HG03064 (cell line): ENCODE results near the gene ERC2.

Source experiments
- ATAC-seq: cut with Tn5 transposase; IDR thresholded peaks from one replicate; pipeline ENCODE4 v1.9.1; 2021; ENCODE audit warnings: low read depth; ENCODE audit not compliant: unreplicated experiment

Gene ERC2

DNA sequence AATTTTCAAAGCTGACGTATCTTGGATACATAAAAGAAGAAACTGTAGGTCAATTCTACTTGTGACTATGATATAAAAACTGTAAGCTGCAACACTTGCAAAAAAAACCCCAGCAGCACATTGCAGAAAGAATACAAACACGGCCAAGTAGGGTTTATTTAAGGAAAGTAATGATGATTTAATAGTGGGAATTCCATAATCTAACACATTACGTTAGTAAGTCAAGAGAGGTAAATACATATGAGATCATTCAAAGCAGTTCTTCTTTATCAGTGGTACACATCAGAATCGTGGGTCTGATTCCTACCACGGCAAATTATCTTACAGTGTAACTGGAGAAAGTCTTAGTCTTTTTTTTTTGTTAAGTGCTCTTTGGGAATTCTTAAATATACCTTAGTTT is 688.7 kb downstream of the ERC2 start:
- no peak for ATAC-seq

DNA sequence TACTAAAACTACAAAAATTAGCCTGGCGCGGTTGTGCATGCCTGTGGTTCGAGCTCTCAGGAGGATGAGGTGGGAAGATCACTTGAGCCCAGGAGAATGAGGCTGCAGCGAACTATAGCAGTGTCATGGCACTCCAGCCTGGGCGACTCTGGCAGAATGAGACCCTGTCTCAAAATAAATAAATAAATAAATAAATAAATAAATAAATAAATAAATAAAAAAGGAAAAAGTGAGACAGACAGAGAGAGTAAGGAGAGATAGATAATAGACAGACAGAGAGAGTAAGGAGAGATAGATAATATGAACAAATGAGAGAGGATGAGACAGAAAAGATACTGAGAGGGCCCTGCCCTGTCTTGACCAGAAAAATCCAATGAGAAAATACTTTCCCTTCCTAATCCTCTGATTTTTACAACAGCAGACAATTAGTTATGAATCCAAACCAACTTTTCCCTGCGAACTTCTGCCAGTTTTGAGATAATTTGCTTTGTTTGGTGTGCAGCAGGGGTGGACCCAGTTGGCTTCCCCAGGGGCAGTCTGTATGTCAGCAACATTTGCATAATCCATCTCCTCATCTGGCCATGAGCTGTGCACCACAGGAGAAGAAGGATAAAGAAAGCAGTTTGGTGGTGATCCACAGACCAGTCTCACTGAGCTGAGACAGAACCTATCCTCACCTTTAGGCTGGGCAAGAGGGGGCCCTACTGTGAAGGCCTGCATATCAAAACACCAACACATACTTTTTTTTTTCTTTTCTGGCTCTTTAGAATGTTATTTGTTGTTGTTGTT is 692.7 kb downstream of the ERC2 start:
- ATAC-seq = no peak

DNA sequence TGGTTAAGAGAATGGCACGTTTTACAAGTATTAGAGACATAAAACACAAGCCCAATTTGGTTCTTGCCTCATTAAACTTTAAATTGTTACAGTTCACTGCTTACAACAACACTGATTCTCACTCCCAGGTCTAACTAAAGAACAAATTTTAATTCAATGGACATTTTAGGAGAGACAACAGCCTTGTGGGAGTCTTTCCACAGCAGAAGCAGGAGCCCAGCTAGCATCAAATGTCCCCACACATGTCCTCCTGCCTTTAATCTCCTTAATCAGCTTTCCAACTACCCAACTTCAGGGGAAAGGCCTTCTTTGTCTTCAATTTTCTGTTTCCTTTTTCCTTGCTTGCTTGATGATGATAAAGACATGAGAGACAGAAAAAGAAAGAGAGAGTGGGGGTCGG is 693.4 kb downstream of the ERC2 start:
- ATAC-seq = no peak

DNA sequence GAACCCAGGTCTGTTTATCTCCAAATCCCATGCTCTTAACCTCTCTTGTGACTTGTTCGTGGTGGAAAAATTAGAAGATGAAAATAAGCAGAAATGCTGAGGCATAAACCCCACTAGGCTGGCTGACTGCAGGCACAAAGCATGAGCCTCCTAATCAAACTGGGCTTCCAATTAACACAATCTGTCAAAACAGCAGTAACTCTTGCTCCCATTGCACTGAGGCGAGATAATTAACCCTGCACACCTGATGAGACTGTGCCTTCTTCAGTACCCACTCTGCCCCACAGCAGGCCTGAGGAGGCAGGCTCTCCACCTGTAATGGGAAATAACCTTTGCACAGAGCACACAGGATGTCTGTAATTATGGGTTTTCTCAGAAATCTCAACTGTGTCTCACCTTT is 696.8 kb downstream of the ERC2 start:
- no peak for ATAC-seq

DNA sequence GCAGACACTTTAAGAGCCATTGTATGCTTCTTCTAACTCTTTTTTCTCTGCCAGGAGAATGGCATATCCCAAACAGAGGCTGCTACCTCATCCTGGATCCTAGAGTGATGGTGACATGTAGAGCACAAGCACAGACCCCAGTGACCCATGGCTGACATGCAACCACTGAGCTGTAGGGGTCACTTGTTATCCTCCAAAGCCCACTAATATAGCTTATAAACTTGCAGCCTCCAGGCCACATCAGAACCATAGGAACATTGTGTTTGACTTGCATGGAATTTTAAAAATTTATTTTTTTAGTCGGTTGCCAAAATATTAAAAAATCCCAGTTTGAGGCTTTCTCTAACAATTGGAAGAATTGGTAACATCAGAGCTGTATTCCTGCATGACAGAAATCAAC is 698.2 kb downstream of the ERC2 start:
- no peak for ATAC-seq

DNA sequence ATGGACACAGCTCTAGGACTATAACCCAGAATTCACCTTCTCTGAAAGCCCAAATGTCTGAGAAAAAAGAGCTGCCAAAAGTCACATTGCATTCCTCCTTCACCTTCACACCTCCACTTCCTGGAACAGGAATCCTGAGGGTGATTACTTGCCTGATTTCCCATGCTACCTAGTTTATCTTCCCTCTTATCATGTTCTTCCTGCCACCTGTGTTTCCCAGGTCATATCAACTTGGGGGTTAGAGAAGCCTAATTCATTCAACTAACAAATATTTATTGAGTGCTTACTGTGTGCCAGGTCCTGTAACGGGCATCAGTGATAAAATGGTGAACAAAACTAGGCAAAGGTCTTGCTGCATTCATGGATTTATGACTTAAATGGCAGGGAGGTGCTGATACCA is 701.5 kb downstream of the ERC2 start:
- no peak for ATAC-seq

DNA sequence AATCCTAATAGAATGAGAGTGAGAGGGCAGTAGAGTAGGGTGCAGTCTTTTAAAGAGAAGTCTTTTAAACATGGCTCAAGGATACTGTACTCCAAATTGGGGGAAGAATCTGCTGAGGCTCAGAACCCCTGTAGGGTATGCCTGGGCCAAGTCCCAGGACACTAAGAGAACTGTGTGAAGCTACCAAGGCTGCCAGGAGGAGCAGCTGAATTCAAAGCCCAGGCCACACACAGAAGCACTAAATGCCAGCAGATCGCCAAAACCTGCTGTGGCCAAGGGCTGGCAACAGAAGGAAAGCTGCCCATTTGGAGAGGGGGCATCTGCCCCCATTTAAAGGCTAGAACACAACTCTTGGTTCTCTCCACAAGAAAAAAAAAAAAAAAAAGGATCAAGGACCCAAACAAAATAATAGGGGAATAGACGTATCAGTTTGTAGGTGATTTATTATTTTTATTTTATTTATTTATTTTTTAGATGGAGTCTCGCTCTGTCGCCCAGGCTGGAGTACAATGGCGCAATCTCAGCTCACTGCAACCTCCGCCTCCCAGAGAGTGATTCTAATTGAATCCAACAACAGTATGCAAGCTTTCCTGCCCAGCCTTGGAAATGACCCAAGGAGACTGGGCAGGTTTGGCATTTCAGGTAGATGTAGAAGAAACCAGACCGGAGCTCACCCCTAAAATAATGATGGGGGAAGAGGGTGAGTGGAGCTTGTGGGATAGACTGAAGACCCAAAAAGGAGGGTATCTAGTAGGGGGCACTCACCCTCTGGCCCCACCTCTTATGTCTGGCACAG is 702.2 kb downstream of the ERC2 start:
- no peak for ATAC-seq

DNA sequence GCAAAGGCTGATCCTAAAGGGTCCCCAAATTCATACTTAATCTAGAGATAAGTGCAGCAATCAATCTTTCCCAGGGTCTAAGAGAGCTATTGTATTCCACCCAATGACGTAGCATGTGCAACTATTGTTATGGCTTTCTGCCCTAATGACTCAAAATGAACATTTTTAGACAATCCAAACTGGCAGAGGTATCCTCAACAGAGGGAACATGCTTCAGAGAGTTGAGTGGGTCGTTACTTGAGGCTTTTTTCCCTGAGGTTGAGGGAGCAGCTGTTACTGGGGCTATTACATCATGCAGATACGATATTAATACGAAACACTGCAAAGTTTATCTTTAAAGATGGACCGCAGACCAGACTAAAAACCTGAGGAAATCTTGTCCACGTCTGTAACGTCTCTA is 702.9 kb downstream of the ERC2 start:
- no peak for ATAC-seq

DNA sequence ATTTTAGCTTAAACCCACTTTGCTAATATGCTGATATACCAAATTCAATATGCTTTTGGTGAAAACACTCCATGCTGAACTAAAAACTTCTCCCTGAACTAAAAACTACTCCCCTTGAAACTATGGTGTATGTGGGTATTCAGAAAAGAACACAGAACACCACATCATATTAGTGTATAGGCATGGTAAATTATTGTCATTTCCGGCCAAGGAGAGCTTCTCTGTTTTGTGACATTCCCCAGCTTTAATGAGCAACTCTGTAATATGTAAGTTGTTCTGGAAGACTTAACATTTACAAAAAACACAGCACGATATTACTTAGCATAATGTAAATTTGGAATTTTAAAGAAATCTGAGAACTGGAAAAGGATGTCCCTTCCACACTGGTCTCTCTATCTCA is 711.3 kb downstream of the ERC2 start:
- ATAC-seq = no peak

DNA sequence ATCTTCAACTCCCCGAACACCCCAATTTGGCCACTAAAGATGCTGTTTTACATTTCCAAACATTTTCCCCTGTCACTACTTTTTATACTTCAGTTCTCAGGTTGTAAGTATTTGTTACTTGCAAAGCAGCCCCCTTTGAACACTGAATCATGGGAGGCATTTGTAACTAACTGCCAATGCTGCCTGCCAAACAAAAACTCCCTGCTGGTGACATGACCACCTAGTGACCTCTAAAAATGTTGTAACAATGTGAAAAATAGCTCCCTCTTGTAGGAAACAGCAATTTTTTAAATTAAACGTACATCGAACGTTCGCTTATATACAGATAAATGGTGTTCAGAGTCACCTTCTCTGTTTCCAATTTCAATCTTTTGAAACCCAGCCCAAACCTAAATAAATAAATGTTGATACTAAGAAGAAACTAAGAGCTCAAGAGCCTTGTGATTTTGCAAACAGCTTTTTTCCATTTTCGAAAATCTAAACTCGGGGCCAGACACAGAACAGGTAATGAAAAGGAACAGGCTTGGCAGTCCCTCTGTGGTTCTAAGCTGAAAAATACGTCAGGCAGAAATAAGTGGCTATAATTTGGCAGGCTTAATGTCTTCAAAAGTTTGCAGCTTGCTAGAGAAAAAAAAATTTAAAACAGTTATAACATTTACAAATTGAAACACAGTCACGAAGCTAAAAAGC is 712.6 kb downstream of the ERC2 start:
- ATAC-seq = no peak

DNA sequence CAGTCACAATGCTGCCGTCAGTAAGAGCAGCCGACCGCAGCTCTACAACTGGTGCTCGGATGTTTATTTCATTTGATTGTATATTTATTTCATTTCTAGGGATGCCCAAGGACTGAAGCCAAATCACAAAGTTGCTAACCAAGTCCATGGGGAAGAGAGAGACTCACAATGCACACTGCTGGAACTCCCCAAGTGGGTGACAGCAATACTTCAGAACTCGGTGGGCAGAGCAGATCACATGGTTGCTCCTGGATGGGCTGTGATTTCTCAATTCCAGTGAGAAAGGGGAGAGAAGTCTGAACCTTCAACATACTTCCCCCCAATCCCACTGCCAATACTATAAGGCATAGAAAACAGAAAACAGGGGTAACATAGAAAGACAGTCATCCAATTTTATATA is 715.4 kb downstream of the ERC2 start:
- ATAC-seq = no peak

DNA sequence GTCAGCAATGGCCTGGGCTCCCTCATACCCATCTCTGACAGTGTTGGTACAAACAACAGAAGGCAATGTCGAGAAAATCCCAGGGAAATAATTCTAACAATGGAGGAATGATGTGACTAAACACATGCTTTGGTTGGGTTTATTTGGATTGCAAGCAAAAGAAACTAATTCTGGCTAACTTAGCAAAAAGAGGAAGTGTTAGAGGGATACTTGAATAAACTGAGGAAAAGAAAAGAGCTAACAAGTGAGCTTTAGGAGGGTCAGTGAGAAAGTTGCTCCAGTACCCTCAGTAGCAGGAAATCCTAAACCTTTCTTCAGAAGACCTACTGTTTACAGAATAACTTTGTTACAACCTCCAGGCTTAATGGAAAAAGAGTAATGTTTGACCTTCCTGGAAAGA is 716.5 kb downstream of the ERC2 start:
- no peak for ATAC-seq

DNA sequence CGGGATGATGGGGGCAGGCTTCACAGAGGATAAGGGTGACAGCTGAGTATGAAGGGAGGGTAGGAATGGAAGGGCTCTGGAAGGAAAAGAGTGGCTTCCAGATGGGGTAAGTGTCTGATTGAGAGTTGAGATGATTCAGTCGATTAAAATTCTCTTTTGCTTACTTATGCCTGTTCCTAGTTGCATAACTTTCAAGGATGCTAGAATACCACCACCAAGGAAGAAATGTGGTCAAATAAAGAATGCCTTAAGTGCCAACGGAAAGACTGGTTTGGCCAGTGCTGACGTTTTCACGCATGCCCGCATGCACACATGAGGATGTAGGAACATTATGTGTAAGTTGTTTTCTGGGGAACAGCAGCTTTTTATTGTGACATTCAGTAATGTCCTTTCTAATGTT is 717.7 kb downstream of the ERC2 start:
- no peak for ATAC-seq

DNA sequence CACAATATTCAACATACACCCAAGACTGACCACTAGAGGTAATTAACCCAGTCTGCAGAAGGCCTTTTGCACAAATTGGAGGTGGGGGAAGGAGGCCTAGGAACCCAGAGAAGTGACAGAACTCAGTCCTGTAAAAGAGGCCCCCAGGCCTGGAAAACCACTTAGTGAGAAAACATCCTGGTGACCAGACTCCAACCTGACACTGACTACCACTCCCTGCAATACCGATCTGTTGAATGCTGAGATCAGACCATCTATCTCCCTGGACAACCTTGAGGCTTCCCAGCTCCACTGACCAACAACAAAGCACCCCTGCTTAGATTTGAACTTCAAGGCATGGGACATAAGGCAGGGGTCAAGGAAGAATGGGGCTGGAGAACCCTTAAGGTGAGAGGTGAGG is 719.2 kb downstream of the ERC2 start:
- ATAC-seq = no peak

DNA sequence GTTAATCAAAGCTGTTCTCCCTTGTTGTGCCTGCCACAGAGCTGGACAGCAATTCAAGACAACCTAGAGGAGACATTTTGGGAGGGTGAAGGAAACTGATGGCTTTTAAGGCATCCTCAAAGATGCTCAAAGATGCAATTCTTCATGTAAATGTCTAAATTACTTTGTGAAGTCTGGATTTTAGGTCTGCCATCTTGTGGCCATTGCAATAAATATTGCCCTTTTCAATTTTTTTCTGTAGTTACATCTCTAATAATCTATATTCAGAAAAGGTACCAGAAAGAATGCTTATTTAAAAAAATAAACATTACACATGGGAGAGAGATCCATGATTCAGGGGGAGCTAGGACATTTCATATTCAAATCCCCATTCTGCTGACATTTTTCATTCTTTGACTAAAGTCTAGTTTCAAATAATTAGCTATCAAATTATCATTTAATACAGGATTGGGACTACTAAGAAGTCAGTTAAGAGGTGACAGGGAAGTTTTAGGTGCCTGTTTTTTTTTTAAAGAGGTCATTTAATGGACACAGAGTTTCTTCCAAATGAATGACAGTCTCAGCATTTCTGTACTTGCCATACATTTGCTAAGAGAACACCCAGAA is 721.4 kb downstream of the ERC2 start:
- ATAC-seq = no peak

DNA sequence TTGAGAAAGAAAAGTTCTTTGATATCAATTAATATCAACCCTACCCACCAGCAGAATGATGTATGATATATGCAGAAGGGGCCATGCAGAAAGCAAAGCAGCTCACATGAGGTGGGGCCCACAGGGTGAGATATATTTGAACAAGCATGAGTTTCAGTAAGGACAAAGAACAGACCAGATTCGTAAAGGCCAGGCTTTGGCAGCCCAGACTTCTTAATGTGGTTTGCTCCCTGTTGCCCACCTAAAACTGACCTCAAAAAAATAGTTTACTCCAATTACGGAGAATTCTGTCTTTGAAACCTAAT is 725.5 kb downstream of the ERC2 start:
- no peak for ATAC-seq

DNA sequence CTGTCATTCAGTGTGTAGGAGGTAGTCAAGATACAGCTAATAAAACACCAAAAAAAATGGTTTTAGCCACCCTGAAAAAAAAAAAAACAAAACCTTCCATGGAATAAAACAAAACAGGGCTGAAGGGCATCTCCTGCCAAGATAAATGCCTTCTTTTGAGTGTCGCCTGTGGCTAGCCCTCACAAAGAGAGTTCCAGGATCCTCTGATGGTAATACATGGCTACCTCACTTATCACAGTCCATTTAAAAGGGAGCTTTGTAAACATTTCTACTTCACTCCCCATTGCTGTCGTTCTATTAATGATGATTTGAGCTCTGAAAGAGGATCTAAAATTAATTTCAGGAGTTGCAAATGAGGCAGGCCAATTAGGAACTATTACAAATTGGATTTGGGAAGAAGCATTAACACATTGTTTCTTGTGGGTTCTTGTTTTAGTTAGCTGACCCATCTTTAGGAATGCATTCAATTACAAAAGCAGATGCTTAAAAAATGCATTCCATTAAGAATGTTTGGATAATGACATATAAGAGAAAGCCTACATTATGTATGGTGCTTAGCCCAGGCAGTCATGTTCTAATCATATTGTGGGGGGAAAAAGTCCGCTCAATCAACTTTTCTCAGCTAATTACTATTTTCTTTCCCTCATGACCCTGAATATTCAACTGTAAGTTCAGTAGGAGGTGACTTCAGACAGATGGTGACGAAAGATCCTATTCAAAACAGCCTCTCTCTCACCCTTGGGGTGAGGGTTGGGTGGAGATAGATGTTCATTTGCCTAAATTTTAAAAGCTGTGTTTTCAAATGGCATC is 726.0 kb downstream of the ERC2 start:
- no peak for ATAC-seq

DNA sequence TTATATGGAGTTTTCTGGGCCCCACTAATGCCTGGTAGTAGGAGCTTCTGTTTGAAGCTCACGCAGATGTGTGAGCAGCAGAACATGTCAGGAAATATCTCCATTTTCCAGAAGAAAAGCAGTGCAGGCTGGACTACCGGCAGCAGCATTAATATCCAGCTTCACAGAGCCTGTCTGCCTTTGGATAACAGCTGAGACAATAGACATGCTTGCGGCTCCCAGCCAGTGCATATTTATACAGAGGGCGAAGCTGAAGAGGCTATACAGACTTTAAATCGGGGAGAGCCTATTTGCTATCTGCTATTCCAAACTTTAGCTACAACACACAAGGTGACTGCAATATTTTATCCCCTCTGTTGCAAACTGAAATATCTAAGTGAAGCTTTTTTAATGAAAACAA is 731.1 kb downstream of the ERC2 start:
- no peak for ATAC-seq

DNA sequence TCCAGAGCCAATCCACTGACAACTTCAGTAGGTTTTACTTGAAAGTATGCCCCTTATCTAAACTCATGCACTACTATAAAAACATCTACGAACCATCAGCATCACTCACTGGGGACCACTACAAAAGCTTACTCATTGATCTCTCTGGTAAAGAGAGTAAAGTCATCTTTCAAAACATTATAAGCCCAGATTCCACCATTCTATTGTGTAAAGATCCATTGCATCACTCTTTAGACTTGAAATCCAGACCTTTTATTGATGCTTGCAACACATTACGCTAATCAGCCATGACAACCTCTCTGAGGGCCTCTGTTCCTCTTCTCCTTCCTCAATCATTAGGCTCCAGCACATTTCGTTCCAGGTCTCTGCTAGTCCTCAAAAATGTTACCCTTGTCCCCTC is 732.3 kb downstream of the ERC2 start:
- no peak for ATAC-seq

DNA sequence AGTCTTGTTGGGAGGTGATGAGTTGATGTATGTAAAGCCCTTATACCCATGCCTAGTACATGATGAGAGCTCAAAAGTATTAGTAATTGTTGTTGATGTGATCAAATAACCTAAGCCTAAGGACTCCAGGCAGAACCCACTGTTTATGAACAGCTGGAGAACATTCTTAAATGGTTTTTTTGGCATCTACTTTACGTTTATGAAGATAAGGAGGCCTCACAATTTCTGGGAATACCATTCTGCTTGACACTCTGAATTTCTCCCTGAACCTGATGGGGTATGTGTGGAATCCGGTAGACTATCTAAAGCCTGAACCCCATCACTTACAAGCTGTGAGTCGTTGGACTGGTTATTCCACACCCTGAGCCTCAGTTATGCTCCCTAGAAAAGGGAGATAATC is 736.5 kb downstream of the ERC2 start:
- no peak for ATAC-seq

DNA sequence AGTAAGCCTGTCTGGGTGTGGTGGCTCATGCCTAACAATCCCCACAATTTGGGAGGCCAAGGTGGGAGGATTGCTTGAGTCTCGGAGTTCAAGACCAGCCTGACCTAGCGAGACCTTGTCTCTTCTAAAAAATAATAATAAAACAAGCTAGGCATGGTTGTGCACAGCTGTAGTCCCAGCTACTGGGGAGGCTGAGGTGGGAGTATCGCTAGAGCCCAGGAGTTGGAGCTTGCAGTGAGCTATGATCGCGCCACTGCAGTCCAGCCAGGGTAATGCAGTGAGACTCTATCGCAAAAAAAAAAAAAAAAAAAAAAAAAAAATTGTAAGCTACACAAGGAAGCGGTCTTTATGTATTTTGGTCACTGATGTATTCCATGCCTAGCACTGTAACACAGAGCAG is 738.7 kb downstream of the ERC2 start:
- ATAC-seq = no peak
